Measurements from ENCODE around the gene DYSF.

- TF ChIP-seq CTCF (IDR thresholded peaks at IDR 0.05) (no peak), POLR2A (IDR thresholded peaks at IDR 0.05) (no peak)
These were observed 93.5 kb downstream of the DYSF start for GRCh38 chr2:71546777-71547281.

Measured in Peyer's patch (tissue), 4 donors.